Stimulated activated CD8-positive, alpha-beta memory T cell treated with anti-CD3 and anti-CD28 coated beads, Interleukin-12 subunit alpha, Interleukin-12 subunit beta, amount 100 ng/mL, for 1 hour (primary cell): Measurements from ENCODE around the gene GTF2A1.
"Not testable (repeated sequence)": the region's sequence is repeated elsewhere in the genome, so short reads cannot be mapped to it uniquely, and the experiment has no call there.

Experiments
- DNase-seq: peaks from one replicate; pipeline ENCODE4 v3.0.0-alpha.2; 2020; ENCODE audit warnings: low read depth

Gene GTF2A1

GRCh38 chr14:81220830-81221578 lies at the start of gene GTF2A1:
TSS of gene GTF2A1 (minus strand) at chr14:81220959. CDS start at chr14:81220518, 441 bp downstream.
- peak; percentile 91 for DNase-seq

GRCh38 chr14:81269979-81270375 lies 49.2 kb upstream of the GTF2A1 start:
- no peak for DNase-seq

- no peak for DNase-seq
These were observed 48.6 kb upstream of the GTF2A1 start for GRCh38 chr14:81269100-81269978.

- DNase-seq = no peak
These were observed 47.3 kb upstream of the GTF2A1 start for GRCh38 chr14:81268016-81268416.

GRCh38 chr14:81265636-81266169 lies 44.9 kb upstream of the GTF2A1 start:
- DNase-seq = no peak

- no peak for DNase-seq
These were observed 43.9 kb upstream of the GTF2A1 start for GRCh38 chr14:81264671-81265070.

- DNase-seq = no peak
These were observed 43.1 kb upstream of the GTF2A1 start for GRCh38 chr14:81263777-81264410.

- DNase-seq = no peak
These were observed 40.4 kb upstream of the GTF2A1 start for GRCh38 chr14:81261176-81261575.

- DNase-seq = no peak
These were observed 40.0 kb upstream of the GTF2A1 start for GRCh38 chr14:81260732-81261131.

- no peak for DNase-seq
These were observed 35.7 kb upstream of the GTF2A1 start for GRCh38 chr14:81256289-81256960.

GRCh38 chr14:81252278-81252677 lies 31.5 kb upstream of the GTF2A1 start:
- no peak for DNase-seq

- DNase-seq = no peak
These were observed 26.6 kb upstream of the GTF2A1 start for GRCh38 chr14:81247271-81247766.

GRCh38 chr14:81246461-81247270 lies 25.9 kb upstream of the GTF2A1 start:
- no peak for DNase-seq

GRCh38 chr14:81245771-81246170 lies 25.0 kb upstream of the GTF2A1 start:
- no peak for DNase-seq

- DNase-seq = not testable (repeated sequence)
These were observed 23.7 kb upstream of the GTF2A1 start for GRCh38 chr14:81244431-81244830.

GRCh38 chr14:81243499-81243898 lies 22.7 kb upstream of the GTF2A1 start:
- DNase-seq = no peak

- DNase-seq = not testable (repeated sequence)
These were observed 16.1 kb upstream of the GTF2A1 start for GRCh38 chr14:81236849-81237248.

GRCh38 chr14:81236138-81236537 lies 15.4 kb upstream of the GTF2A1 start:
- DNase-seq = no peak

- DNase-seq = no peak
These were observed 14.3 kb upstream of the GTF2A1 start for GRCh38 chr14:81235096-81235495.

GRCh38 chr14:81234278-81234677 lies 13.5 kb upstream of the GTF2A1 start:
- DNase-seq = no peak

- no peak for DNase-seq
These were observed 12.9 kb upstream of the GTF2A1 start for GRCh38 chr14:81233615-81234014.
